ENCODE data around the gene MYLK4.

MYLK4 gene

GRCh38 chr6:2732503-2733089 is 18.1 kb downstream of the MYLK4 start:
- no peak for DNase-seq

- DNase-seq: no peak
These were observed 19.3 kb downstream of the MYLK4 start for GRCh38 chr6:2731281-2731909.

GRCh38 chr6:2730353-2731107 is 20.2 kb downstream of the MYLK4 start:
- DNase-seq: no peak

GRCh38 chr6:2729921-2730320 is 20.8 kb downstream of the MYLK4 start:
- DNase-seq: no peak

GRCh38 chr6:2725999-2726567 is 24.6 kb downstream of the MYLK4 start:
- no peak for DNase-seq

- DNase-seq: no peak
These were observed 25.2 kb downstream of the MYLK4 start for GRCh38 chr6:2725364-2725988.

GRCh38 chr6:2721219-2721618 is 29.5 kb downstream of the MYLK4 start:
- DNase-seq: no peak

GRCh38 chr6:2719093-2719455 is 31.6 kb downstream of the MYLK4 start:
- no peak for DNase-seq

GRCh38 chr6:2718334-2719092 is 32.2 kb downstream of the MYLK4 start:
- DNase-seq: no peak

GRCh38 chr6:2716936-2717700 is 33.6 kb downstream of the MYLK4 start:
- no peak for DNase-seq

GRCh38 chr6:2715737-2716136 is 35.0 kb downstream of the MYLK4 start:
- DNase-seq: no peak

GRCh38 chr6:2714111-2714895 is 36.4 kb downstream of the MYLK4 start:
- no peak for DNase-seq

GRCh38 chr6:2713473-2714110 is 37.1 kb downstream of the MYLK4 start:
- DNase-seq: no peak

GRCh38 chr6:2712102-2712501 is 38.6 kb downstream of the MYLK4 start:
- no peak for DNase-seq

GRCh38 chr6:2710412-2710811 is 40.3 kb downstream of the MYLK4 start:
- DNase-seq: no peak

- DNase-seq: no peak
These were observed 42.3 kb downstream of the MYLK4 start for GRCh38 chr6:2708456-2708855.

- DNase-seq: no peak
These were observed 44.2 kb downstream of the MYLK4 start for GRCh38 chr6:2706558-2706957.

GRCh38 chr6:2705256-2705655 is 45.5 kb downstream of the MYLK4 start:
- no peak for DNase-seq

- DNase-seq: no peak
These were observed 53.4 kb downstream of the MYLK4 start for GRCh38 chr6:2697291-2697690.

- no peak for DNase-seq
These were observed 55.1 kb downstream of the MYLK4 start for GRCh38 chr6:2695454-2696095.

Data from NCI-H774 (cell line).